Thoracic aorta (tissue), 2 donors: ENCODE measurements around the gene SERTAD4. TPM values are rescaled to one million over a fixed set of nuclear protein-coding genes. Genes with fewer than 3 reads are reported as not detected.

Experiments
- ATAC-seq: fragments of 150-250 bp; one replicate; pipeline ENCODE4 v1.8.0; 2017; ENCODE audit warnings: low read depth; ENCODE audit not compliant: insufficient number of reproducible peaks, low FRiP score
- DNase-seq: peaks from one replicate; pipeline ENCODE4 v3.0.0-alpha.2; 2020; ENCODE audit warnings: low spot score
- H3K27ac ChIP-seq, 2 donors: fragments of 200-600 bp; sonication (generic); 1 replicate in 1 of 2; 2 replicates in 1 of 2; pipeline ENCODE4 v1.5.1; 2016; ENCODE audit warnings: mild to moderate bottlenecking in 2 of 2, moderate library complexity in 2 of 2
- H3K27me3 ChIP-seq: fragments of 200-600 bp; sonication (generic); replicated peaks from 2 replicates; pipeline ENCODE4 v1.6.0; 2016; ENCODE audit warnings: mild to moderate bottlenecking; ENCODE audit not compliant: insufficient read depth
- H3K36me3 ChIP-seq: fragments of 200-600 bp; sonication (generic); one replicate; pipeline ENCODE4 v1.5.1; 2016
- H3K4me1 ChIP-seq, 2 donors: fragments of 200-600 bp; sonication (generic); 1 replicate in 1 of 2; 2 replicates in 1 of 2; pipeline versions ENCODE4 v1.5.1 to v1.6.0; 2016; ENCODE audit warnings: low read depth in 2 of 2, mild to moderate bottlenecking in 1 of 2; ENCODE audit not compliant: control insufficient read depth in 1 of 2
- H3K4me3 ChIP-seq: fragments of 200-600 bp; sonication (generic); 2 replicates; pipeline ENCODE4 v1.5.1; 2016; ENCODE audit warnings: mild to moderate bottlenecking
- H3K9me3 ChIP-seq: fragments of 200-600 bp; sonication (generic); 2 replicates; pipeline ENCODE4 v1.5.1; 2016
- CTCF ChIP-seq: fragments of 200-600 bp; sonication (generic); IDR thresholded peaks from one replicate; pipeline ENCODE4 v1.5.1; 2019; ENCODE audit warnings: antibody characterized with exemption
- total RNA-seq, 2 donors: library from RNA; depleted of rRNA; stranded (reverse); fragments of >200 nt; gene quantifications; one replicate each; pipeline versions ENCODE4 v1.1.0 to v1.2.3, GENCODE V29; 2016

SERTAD4 gene
- total RNA-seq, 2 donors from 2014 or later = 5.8 to 10.0 TPM

DNA sequence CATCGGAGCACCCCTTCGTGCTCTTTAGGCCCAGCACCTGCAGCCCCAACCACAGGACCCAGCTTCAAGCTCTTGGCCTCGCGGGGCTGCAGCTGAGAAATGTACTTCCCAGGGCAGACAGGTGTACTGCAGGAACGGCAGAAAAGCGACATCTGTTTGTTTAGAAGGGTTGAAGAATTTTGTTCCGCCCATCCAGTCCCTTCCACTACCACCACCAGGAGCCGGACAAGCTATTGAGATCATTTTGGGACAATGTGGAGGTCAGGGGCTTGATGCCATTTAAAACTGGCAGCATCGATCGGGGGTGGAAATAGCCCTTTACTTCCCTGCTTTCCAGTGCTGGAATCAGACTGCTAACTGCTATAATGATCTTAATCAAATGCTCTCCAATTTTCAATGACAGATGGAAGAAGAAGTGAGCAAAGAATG lies 1.7 kb downstream of the SERTAD4 start:
- Histone ChIP-seq H3K4me3 (peak overlapping the region; percentile 90), H3K4me1 (peaks cover 28 to 60% of the 10 kb centered on the region in 2 donors), H3K27ac (peak overlapping the region; percentile 92 to 93), H3K9me3 (no peaks in the 10 kb centered on the region), H3K27me3 (no peaks in the 10 kb centered on the region), H3K36me3 (no peaks in the 10 kb centered on the region)
- TF ChIP-seq CTCF = no peak
- no peak for ATAC-seq
- no peak for DNase-seq

DNA sequence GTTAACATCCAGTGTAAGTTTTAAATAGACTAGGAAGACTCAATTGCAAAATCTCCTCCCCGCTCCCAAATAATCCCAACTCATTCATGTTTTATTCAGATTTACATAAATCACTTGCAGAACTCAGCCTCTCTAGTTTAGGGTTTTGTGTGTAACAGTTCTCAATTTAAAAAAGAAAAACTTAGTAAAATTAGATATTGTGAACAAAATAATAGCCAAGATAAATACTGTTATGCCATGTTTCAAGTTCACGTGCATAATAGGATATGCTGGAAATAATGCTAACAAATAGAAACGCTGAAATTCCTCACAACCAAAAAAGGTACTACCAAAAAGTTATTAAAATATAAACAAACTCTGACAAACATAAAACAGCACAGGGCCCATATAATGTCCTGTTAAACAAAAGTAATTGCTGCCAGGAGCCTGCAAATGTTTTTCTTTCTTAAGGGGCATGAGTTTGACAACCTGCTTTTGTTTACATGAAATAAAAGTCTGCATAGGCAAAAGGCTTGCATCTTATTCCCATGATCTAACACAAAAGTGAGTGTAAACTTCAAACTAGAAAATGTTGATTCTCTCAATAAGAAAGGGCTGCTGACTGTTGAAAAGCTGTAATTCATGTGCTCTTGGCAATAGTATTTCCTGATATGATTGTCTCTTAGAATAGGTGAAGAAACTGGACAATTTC lies 2.9 kb downstream of the SERTAD4 start:
- peak overlapping the region; percentile 68 to 85 for H3K27ac ChIP-seq
- H3K9me3 ChIP-seq = no peaks in the 10 kb centered on the region
- DNase-seq (no peak), ATAC-seq (no peak)
- H3K27me3 ChIP-seq = no peaks in the 10 kb centered on the region
- no peak for TF ChIP-seq CTCF
- H3K4me1 ChIP-seq = peaks cover 36 to 70% of the 10 kb centered on the region in 2 donors
- no peak overlapping the region for H3K4me3 ChIP-seq
- H3K36me3 ChIP-seq = no peaks in the 10 kb centered on the region

DNA sequence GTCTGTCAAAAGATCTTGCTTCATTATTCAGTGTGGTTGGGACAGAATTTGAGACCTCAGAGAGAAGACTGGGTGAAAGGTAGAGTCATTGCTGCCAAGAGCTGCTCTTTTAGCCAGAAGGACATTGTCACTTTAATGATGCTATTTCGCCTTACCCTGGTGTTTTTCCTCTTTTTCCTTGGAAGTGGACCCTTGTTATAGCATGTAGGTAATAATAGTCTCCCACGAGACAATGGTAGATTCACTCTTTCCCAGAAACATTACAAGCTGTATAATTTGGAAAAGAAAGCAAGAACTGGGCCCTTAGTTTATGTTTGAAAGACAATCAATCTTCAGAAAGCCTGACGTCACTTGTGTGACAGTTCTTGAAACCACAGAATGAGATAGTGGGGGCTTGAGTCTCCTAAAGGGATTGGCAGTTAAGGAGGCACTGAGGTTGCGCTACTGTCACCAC lies 3.8 kb downstream of the SERTAD4 start:
- Histone ChIP-seq H3K9me3 (no peaks in the 10 kb centered on the region), H3K27ac (peak overlapping the region; percentile 68 to 85), H3K4me1 (peaks cover 39 to 78% of the 10 kb centered on the region in 2 donors), H3K27me3 (no peaks in the 10 kb centered on the region), H3K4me3 (peak overlapping the region; percentile 55), H3K36me3 (no peaks in the 10 kb centered on the region)
- ATAC-seq = no peak
- no peak for DNase-seq
- no peak for TF ChIP-seq CTCF

DNA sequence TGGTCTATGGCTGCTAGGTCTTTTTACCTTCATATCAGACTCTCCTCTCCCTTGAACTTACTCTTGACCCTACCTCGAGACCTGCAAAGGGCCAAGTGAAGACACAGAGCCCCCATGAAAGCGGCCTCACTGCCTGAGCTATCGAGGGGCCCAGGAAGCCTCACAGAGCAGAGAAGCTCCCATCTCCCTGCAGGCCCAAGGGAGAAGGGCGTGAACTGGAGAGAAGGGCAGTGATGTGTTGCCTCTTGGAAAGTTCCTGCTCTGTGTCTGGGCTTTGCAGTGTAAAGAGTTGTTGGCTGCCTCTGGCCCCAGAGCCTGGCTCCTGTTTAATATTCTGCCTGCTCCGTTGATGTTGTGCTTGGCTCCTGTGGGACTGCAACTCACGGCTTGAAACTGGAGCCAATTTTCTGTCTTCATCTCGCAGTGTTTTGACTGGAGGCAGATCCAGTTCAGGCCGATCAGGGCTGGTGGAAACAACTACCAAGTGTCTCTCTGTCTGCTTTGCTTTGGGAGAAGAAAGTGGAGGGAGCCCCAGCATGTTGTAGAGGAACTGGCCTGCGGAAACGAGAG lies 4.3 kb downstream of the SERTAD4 start:
- peaks cover 36 to 73% of the 10 kb centered on the region in 2 donors for H3K4me1 ChIP-seq
- peaks cover 4% of the 10 kb centered on the region for H3K36me3 ChIP-seq
- peak overlapping the region; percentile 68 to 85 for H3K27ac ChIP-seq
- H3K27me3 ChIP-seq = no peaks in the 10 kb centered on the region
- H3K4me3 ChIP-seq = peak overlapping the region; percentile 55
- TF ChIP-seq CTCF = no peak
- peak; percentile 86 for ATAC-seq
- no peak for DNase-seq
- no peaks in the 10 kb centered on the region for H3K9me3 ChIP-seq

DNA sequence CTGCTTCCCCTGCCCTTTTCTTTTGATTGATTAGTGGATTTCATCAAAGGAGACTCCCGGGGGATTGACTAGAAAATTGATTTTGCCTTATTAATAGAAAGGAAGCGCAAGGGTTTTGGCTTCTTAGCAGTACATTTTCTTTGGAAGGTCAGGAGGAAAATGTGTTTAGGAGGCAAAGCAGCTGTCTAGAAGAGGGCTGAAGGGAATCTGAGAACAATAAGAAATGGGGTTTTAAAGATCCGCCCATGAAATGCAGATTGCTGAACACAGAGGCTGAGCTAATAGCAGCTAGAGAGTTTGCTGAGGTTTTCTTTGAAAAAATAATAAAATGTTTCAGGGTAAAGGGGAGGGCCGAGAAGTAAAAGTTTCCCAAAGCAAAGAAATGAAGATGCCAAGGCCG lies 4.9 kb downstream of the SERTAD4 start:
- TF ChIP-seq CTCF = no peak
- DNase-seq (no peak), ATAC-seq (no peak)
- Histone ChIP-seq H3K27me3 (no peaks in the 10 kb centered on the region), H3K4me1 (peaks cover 36 to 70% of the 10 kb centered on the region in 2 donors), H3K4me3 (peak overlapping the region; percentile 55), H3K36me3 (peaks cover 4% of the 10 kb centered on the region), H3K9me3 (no peaks in the 10 kb centered on the region), H3K27ac (peak overlapping the region; percentile 34 to 85)
